Pancreas (tissue), 10 donors: ENCODE measurements around the gene LRRC4C. TPM values are rescaled to one million over a fixed set of nuclear protein-coding genes. Genes with fewer than 3 reads are reported as not detected.

Source experiments
- ATAC-seq, 4 donors: fragments of 200-7000 bp; cut with Tn5 transposase; one replicate each; pipeline versions ENCODE4 v1.8.0 to v1.9.1; 2020; ENCODE audit warnings: mild to moderate bottlenecking in 4 of 4, moderate library complexity in 4 of 4
- DNase-seq, 6 donors: peaks; one replicate each; pipeline ENCODE4 v3.0.0-alpha.2; 2020
- FAIRE-seq: peaks from 2 replicates; lab custom pipeline; 2012; peaks lifted over from hg19 to GRCh38; lab: Jason Lieb, UNC
- H3K27ac ChIP-seq, 4 donors: fragments of 200-600 bp; sonication (generic); 1 replicate in 3 of 4; 2 replicates in 1 of 4; pipeline versions ENCODE4 v1.5.0 to v1.8.0; 2020
- H3K27me3 ChIP-seq, 4 donors: fragments of 200-600 bp; one replicate each; pipeline ENCODE4 v1.8.0; 2021
- H3K36me3 ChIP-seq, 3 donors: fragments of 200-600 bp; sonication (generic) in 1 of 3; one replicate each; pipeline versions ENCODE4 v1.5.0 to v1.8.0; 2020 to 2021
- H3K4me1 ChIP-seq, 3 donors: fragments of 200-600 bp; one replicate each; pipeline ENCODE4 v1.8.0; 2021
- H3K4me3 ChIP-seq, 4 donors: fragments of 200-600 bp; sonication (generic) in 2 of 4; one replicate each; pipeline versions ENCODE4 v1.5.0 to v1.8.0; 2020 to 2021
- H3K9me3 ChIP-seq, 4 donors: fragments of 200-600 bp; one replicate each; pipeline ENCODE4 v1.8.0; 2021
- WGBS, 2 donors: extraction: QIAGEN DNeasy Blood & Tissue Kit; methylation state at CpG; one replicate each; pipeline ENCODE4 v1.1.7; 2013; 5-methylcytosine and 5-hydroxymethylcytosine counted together
- intact Hi-C, 3 donors: fragments of 100-400 bp; cut with DNase I; formaldehyde crosslinking; loops; one replicate each; pipeline versions ENCODE4 v1.11.1 to v1.14.2; 2022
- polyA plus RNA-seq, 2 donors: library from polyadenylated mRNA; stranded (reverse); fragments of 200-250 nt; gene quantifications; one replicate each; pipeline ENCODE4 v1.2.3, GENCODE V29; 2013
- total RNA-seq, 6 donors: library from RNA; stranded (reverse); fragmentation: NEBNext Ultra II Directional in 4 of 6; extraction: Animal tissue kit (Norgen Biotek cat#: 25700) in 4 of 6; gene quantifications; one replicate each; pipeline versions ENCODE4 v1.2.1 to v1.2.4, GENCODE V29; 2021 to 2023
- TF ChIP-seq, protein P1 (sequence below), 4 donors: fragments of 200-600 bp; sonication (generic) in 3 of 4; IDR thresholded peaks; one replicate each; pipeline versions ENCODE4 v1.5.0 to v1.8.0; 2021; ENCODE audit warnings: antibody characterized with exemption in 4 of 4
- donor health status: healthy with polysubstance abuse.
- donor health status: DM: no; HTN: no; CAD: no; lungs with moderate emphysema.
- donor health status: DM: no; HTN: no; CAD: no.
- donor health status: control.
- donor health status: control.
- donor health status: Bipolar disorder and iron deficiency.
- donor health status: DM: yes; HTN: yes; CAD: no.
- donor health status: DM: no; HTN: no; CAD: no.
- donor health status: DM: no; HTN: no; CAD: no.
- donor health status: DM: yes; HTN: yes; CAD: no.

LRRC4C gene
- total and polyA plus RNA-seq, 8 donors, result 0.04 to 0.84 (median 0.16) TPM

DNA sequence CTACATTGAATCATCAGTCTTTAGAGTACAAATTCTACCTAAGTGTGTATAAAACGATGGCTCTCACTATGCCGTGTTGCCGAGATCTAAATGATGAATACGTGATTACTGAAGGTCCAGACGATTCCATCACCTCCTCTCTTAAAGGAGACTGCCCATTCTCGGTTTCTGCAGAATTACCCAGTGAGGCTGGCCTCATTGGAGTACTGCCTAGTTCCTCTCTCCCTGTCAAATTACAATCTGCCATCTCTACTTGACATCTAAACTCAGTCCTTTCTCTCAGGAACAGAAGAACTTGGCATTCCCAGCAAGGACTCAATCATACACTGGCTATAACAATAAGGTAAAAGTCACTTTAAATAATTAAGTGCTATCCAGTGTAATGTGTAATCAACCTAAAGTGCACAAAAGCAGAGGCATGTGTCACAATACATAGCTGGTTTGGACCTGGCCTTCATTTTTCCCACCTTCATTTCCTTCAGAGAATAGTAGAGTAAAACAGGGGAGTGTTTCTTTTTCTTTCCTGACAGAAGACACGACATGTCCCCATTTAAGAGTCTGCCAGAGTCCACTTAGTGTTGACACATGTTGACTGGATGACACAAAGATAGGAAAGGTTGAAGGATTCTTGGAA lies 634.1 kb downstream of the LRRC4C start:
- no peak for DNase-seq
- no peak for ATAC-seq
- TF ChIP-seq, protein P1, sequence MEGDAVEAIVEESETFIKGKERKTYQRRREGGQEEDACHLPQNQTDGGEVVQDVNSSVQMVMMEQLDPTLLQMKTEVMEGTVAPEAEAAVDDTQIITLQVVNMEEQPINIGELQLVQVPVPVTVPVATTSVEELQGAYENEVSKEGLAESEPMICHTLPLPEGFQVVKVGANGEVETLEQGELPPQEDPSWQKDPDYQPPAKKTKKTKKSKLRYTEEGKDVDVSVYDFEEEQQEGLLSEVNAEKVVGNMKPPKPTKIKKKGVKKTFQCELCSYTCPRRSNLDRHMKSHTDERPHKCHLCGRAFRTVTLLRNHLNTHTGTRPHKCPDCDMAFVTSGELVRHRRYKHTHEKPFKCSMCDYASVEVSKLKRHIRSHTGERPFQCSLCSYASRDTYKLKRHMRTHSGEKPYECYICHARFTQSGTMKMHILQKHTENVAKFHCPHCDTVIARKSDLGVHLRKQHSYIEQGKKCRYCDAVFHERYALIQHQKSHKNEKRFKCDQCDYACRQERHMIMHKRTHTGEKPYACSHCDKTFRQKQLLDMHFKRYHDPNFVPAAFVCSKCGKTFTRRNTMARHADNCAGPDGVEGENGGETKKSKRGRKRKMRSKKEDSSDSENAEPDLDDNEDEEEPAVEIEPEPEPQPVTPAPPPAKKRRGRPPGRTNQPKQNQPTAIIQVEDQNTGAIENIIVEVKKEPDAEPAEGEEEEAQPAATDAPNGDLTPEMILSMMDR (IDR thresholded peaks at IDR 0.05), result no peak
- Histone ChIP-seq H3K27ac (no peak overlapping the region), H3K4me3 (no peak overlapping the region), H3K27me3 (no peaks in the 10 kb centered on the region), H3K9me3 (no peaks in the 10 kb centered on the region), H3K36me3 (no peaks in the 10 kb centered on the region), H3K4me1 (no peaks in the 10 kb centered on the region)
- intact Hi-C loops, result no loop called here
- no peak for FAIRE-seq
- 54 to 59% methylated on average over 7 of the region's 7 CpGs for WGBS, 2 donors

DNA sequence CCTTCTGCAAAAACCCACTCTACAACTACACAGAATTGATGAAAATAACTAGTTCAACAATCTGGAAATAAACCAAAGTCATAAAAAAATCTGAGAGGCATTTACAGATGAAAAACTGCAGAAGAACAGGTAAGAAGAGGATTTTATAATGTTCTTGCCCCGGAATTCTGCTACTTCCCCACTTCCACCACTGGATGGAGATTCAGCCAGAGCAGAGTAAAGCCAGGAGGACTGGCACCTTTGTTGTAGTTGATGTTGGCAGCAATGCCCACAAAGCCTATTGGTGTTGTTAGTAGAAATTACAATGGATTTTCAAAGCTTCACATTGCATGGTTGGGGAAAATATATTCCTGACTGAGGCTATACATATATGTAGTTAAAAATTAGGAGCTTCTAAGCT lies 640.2 kb downstream of the LRRC4C start:
- Histone ChIP-seq H3K36me3 (no peaks in the 10 kb centered on the region), H3K4me3 (no peak overlapping the region), H3K4me1 (no peaks in the 10 kb centered on the region), H3K27me3 (no peaks in the 10 kb centered on the region), H3K27ac (no peak overlapping the region), H3K9me3 (no peaks in the 10 kb centered on the region)
- no peak for ATAC-seq
- intact Hi-C loops, result no loop called here
- WGBS, 2 donors, result 32 to 58% methylated on average over 1 of the region's 1 CpG
- TF ChIP-seq, protein P1 (IDR thresholded peaks at IDR 0.05), result no peak
- no peak for FAIRE-seq
- DNase-seq, result no peak

DNA sequence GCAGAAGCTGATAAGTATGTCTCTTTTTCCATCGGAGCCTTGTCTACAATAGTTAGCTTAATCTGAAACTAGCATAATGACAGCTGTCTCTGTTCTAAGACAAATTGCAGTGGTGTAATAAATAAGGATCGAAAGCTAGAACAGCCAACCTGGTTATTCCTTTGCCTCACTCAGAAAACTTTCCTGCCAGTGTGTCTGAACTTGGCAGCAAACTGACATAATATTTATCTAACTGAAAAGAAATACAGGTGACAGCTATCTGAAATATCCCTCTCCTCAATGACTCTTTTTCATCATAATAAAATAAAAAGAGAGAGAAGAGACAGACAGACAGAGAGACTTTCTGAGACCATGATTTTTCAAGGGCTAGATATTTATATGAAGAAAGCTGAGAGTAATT lies 642.5 kb downstream of the LRRC4C start:
- no peaks in the 10 kb centered on the region for H3K9me3 ChIP-seq
- no peak overlapping the region for H3K27ac ChIP-seq
- H3K27me3 ChIP-seq, result no peaks in the 10 kb centered on the region
- TF ChIP-seq, protein P1 (IDR thresholded peaks at IDR 0.05), result no peak
- no peak for DNase-seq
- WGBS, 2 donors, result 39 to 44% methylated on average over 2 of the region's 2 CpGs
- FAIRE-seq, result no peak
- no peak overlapping the region for H3K4me3 ChIP-seq
- ATAC-seq, result no peak
- no peaks in the 10 kb centered on the region for H3K4me1 ChIP-seq
- H3K36me3 ChIP-seq, result no peaks in the 10 kb centered on the region
- intact Hi-C loops, result no loop called here

DNA sequence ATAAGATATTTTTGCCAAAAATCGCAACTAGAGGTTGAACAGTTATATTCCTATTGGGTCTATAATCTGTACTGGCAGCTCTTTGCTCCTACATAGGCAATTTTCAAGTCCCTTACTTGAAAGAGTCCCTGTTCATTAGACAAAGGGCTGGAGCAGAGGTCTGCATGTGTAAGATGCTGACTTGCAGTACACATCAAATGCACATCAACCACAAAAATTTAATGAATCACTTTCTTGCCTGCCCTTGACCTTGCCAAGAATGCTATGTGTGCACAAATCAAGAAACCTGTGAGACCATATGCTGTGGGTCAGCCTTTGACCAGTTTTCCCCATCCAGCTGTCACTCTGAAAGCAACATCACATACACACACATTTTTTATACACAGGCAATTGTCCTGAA lies 661.5 kb downstream of the LRRC4C start:
- FAIRE-seq (no peak), DNase-seq (no peak), ATAC-seq (no peak)
- no peak overlapping the region for H3K4me3 ChIP-seq
- TF ChIP-seq, protein P1 (IDR thresholded peaks at IDR 0.05), result no peak
- WGBS, 2 donors, result 9 to 21% methylated on average over 1 of the region's 1 CpG
- intact Hi-C loops, result no loop called here
- H3K36me3 ChIP-seq, result no peaks in the 10 kb centered on the region
- H3K9me3 ChIP-seq, result no peaks in the 10 kb centered on the region
- no peak overlapping the region for H3K27ac ChIP-seq
- H3K4me1 ChIP-seq, result no peaks in the 10 kb centered on the region
- no peaks in the 10 kb centered on the region for H3K27me3 ChIP-seq

DNA sequence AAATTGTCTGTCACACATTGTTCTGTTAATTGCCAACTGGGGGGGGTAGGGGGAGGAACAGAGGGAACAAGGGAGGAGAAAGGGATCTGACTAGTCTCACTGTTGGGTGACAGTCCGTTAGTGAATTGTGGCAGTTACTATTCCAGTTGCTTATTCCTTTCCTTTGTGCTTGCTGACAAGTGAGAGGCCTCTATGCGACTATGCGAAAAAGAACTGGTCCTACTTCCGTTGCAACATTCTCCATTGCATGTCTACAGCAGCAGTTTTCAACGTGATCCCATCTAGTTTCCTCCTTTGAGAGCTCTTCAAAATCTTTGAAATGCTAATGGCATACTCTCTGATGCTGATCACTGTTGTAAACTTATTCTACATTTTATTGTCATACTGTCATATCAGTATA lies 672.2 kb downstream of the LRRC4C start:
- Histone ChIP-seq H3K4me1 (no peaks in the 10 kb centered on the region), H3K27me3 (no peaks in the 10 kb centered on the region), H3K4me3 (no peak overlapping the region), H3K36me3 (no peaks in the 10 kb centered on the region), H3K9me3 (no peaks in the 10 kb centered on the region), H3K27ac (no peak overlapping the region)
- DNase-seq (no peak), ATAC-seq (no peak), FAIRE-seq (no peak)
- intact Hi-C loops, result no loop called here
- TF ChIP-seq, protein P1 (IDR thresholded peaks at IDR 0.05), result no peak
- 48 to 59% methylated on average over 5 of the region's 5 CpGs for WGBS, 2 donors
